IPS-NIHi11 (cell line): ENCODE measurements around the gene ALDH3B1.

ENCODE experiments used
- DNase-seq: peaks from one replicate; pipeline ENCODE4 v3.0.0; 2012; ENCODE audit warnings: mixed read lengths, low spot score

ALDH3B1 gene

DNA sequence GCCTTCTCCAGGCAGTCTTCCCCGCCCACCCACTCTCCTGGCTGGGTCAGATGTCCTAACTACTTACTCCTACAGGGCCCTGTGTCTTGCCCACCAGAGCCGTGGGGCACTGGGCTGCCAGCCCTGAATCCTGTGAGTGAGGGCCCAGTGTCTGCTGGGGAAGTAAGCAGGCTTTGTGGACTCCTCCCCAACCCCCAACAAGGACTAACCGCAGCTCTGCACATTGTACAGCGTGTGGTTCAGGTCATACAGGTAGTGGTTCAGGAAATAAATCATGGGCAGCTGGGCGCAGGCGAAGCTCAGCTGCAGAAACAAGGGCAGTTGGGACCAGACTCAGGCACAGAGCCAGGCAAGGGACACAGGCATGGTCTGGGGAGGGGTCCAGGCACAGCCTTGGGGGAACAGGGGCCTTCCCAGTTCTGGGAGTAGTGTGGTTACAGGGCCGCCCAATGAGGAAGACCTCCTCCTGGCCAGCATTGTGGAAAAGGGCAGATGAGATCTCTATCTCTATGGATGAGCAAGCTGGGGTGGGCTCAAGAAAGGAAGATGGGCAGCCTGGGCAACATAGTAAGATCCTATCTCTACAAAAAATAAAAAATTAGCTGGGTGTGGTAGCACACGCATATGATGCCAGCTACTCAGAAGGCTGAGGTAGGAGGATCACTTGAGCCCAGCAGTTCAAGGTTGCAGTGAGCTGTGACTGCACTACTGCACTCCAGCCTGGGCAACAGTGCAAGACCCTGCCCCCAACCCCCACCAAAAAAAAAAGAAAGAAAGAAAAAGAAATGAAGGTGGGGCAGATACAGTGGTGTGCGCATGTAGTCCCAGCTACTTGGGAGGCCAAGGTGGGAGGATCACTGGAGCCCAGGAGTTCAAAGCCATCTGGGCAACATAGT, 11.7 kb upstream of the ALDH3B1 start:
- DNase-seq: no peak

DNA sequence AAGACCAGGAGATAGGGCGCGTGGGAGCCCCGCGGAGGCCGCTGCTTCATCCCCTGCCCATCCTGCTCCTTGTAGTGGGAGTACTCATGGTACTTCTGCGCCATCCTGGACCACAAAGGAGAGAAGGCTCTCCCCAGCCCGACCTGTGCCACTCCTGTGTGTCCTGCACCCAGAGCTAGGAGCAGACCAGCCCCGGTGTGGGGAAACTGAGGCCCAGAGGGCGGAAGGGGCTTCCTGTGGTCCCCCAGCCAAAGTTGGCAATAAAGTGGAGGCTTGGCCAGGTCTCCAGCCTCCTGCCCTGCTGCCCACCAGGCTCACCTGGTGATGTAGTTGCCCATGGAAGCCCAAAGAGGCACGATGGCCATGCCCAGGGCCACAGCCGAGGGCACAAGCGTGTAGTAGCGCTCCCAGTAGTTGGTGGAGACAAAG, 10.9 kb upstream of the ALDH3B1 start:
- no peak for DNase-seq

DNA sequence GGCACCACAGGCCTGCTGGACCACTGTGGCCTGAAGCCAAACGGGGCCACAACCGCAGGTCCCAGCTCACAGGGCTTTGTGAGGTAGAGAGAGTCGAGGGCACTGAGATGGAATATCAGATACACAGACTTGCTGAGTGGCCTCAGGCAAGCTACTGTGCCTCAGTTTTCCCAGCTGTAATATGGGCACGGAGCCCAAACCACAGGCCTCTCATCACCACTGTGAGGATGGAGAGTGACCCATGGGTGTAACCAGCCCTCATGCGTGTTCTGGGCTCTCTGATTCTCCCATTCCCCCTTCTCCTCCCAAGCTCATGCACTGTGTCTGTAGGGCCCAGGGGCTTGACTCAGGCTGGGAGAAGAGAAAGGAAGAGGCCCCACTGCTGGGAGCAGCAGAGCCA, 10.4 kb upstream of the ALDH3B1 start:
- no peak for DNase-seq

DNA sequence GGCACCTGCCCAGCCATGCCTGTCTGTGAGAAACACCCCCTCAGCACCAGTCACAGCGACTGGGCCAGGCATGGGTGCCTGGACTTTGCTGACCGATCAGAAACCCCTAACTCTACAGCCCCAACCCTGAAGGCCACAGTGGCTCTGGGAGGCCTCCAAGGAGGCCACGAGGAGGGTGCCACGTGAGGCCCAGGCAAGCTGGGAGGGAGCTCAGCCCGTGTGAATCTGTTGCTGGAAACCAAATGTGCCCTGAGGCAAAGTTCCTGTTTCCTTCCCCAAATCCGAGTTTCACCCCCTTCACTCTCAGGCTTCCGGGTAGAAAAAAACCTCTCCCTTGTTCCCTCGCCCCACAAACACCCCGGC, 7.6 kb upstream of the ALDH3B1 start:
- DNase-seq: peak; percentile 1

DNA sequence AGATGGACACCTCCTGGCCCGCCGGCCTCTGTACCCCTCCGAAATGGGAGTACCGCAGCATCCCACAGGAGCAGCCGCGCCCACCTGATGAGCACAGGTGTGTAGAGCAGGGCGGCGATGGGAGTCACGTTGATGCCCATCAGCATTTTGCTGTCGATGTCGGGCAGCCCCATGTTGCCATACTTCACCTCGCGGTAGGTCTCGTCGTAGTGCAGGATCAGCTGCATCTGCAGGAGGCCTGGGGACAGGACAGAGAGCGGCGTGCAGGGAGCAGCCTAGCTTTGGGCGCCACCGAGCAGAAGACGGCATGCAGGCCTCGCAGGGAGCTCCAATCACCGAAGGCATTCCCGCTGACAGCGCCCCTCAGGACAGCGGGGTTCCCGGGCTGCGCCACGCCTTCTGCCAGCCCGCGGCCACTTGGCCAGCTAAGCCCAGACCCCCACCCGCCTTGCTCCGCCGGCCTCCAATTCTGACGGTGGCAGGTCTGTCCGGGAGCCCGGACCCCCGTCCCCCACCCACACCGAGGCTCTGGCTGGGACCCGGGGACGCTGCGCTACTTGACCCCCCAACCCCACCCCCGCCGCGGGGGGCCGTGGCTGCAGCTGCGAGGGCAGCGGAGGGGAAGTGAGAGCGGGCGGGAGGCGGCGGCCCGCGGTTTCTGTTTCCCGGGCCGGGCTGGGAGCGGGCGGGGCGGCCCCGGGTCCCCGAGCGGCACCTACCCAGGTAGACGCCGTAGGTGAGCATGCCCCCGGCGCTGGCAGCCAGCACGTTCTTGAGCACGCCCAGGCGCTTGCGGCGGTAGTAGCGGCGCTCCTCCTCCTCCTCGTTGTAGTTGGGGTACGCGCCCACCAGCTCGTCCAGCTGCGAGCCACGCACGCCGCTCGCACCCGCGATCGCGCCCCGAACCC, 6.9 kb upstream of the ALDH3B1 start:
- peak; percentile 68 for DNase-seq

DNA sequence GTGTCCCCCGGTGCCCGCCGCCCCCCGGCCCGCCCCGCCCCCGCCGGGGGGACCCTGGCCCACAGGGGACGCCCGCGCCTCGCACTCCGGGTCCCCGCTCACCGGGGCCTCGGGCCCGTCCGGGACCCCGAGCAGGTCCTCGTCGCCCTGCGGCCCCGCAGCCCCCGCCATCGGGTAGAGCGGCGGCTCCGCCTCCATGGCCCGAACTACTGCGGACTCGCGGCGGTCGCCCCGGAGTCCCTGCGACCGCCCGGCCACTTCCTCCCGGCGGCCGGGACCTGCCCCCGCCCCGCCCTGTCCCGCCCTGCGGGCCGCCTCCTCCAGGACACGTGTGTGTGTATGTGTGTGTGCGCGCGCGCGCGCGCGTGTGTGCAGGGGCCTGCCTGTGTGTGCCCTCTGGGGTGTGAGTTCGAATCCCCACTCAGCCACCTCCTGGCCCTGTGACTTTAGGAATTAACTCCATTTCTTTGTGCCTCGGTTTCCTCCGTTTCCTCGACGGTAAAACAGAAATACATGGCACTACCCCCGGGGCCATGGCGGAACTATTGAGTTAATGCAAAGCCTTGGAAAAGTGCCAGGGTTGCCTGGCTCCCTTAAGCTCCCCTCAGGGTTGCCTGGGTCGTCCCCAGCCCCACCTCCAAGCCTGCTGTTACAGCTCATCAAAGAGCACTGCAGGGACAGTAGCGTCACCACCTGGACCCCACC, 6.1 kb upstream of the ALDH3B1 start, which contains the start of gene UNC93B1:
Gene UNC93B1, minus strand, starts transcription at position 252 of the 705 bp plus-strand sequence. Its CDS starts 54 bp downstream, at position 198.
- DNase-seq: peak; percentile 86

DNA sequence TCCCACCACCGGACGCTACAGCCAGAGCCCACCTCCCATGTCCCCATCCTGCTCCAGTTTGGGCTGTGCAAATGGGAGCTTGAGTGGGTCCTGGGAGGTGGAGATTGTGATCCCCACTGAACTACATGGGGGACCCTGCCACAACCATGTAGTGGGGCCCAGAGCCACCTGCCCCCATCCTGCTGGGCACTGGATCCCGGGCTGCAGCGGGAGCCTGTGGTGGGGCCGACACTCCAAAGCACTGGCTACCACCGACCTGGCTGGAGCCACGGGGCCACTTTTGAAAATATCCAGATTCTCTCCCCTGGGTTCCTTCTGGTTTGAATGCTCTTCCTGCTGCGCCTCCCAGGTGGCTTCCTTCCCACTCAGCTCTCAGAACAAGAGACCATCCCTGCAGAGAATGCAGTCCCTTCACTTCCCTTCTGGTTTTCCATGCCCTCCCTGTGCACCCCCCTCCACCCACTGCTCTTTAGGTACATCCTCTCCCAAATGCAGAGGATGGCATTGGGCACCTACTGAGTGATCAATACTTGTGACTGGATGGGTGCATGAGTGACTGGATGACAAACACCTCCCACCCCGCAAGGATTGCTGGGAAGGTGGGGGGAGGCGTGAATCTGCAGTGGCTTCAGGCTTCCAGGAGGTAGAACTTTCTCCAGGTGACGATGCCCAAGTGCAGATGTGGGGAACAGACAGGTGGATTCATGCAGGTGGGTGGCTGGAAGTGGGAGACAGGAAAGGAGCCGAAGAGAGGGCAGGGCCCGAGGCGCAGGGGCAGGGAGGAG, 5.4 kb upstream of the ALDH3B1 start:
- peak; percentile 2 for DNase-seq

DNA sequence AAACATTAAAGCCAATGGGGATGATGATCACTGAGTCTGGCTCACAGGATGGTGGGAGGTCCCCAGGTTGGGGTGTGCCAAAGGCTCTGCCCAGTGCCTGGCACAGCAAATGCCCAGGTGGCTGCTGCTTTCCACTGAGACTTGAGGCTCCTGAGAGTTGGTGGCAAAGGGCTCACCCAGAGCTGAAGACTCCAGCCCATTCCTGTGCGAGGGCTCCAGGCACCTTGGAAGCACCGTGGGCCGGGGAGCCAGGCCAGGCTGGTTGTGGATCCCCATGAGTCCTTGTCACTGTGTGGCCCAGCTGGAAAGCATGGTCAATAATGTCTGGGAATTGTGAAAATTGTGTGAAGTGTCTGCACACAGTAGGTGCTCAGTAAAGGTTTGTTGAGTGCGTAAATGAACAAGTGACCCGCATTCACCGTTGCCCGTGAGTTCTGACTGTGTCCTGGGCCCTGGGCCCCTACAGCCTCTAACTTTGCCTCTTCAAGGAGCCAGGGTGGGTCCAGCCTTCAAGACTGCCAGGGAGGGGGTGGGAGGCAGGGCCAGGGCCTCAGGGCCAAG, 3.4 kb upstream of the ALDH3B1 start:
- DNase-seq: no peak

DNA sequence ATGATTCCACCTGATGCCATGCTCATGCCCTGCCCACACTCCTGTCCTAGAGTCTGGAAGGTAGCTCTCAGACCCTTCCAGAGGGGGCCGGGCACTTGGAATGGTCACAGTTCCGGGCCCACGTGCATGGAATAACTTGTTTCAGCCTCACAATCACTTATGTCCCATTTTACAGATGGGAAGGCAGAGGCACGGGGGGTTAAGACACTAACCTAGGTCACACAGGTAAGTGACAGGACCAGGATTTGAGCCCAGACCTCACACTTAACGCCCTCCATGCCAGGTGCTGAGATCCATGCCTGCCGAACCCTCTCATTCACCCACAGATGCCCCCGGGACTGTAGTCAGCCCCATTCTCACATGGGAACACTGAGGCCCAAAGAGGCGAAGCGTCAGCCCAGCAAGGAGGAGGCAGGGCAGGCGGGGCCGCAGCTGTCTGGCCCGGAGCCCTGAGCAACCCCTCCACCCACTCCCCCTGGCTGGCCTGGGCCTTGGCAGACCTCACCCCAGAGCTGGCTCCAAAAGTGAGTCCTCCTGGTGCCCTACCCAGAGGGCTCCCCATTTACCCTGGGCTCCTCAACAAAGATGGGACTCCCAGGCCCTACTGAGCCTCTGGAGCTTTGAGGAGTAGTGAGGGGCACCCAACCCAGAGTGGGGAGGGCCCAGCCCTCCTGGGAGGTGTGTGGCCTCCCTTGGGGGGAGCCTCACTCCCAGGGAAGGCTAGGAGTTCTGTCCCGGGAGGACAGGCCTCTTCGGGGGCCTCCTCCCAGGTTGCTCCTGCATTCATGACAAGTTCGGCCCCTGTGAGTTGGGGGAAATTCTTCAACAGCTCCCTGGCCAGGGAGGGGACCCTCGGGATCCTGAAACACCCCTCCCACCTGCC, 2.4 kb upstream of the ALDH3B1 start:
- no peak for DNase-seq

DNA sequence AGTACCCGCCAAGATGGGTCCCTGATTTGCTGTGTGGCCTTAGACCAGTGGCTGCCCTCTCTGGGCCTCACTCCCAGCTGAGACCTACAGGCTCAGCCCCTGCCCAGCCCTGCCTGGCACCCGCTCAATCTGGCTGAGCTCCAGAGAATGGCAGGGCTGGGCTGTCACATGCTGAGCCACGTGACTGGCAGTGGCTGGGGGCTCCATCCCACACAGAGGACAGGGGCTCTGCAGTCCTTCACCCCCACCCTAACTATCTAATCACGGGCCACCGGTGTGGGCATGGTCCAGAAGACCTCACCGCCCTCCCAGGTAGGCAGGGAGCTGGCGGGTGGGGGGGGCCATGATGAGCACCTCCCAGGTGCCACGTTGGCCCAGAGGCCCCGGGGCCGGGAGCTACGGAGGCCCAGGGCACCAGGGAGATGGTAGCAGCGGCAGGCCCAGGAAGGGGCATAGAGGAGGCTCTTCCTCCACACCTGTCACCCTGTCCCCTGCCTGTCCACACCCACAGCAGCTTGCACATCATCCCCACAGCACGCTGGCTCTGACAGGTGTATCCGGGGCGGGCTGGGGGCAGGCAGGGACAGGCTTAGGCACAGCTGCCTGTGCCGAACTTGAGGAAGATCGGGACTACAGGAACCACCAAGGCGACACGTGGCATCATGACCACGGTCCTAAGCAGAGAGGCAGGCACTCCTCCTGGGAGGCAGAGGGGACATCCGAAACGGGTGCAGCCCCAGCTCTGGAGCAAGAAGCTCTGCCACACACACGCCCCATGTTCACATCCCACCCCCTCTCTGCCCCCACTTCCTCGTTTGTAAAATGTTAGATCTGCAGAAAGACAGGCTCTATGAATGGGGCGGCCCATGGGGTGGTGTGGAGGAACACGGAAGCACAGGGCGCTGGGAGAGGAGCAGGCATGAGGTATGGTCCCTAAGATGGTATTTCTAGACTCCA, 1.5 kb upstream of the ALDH3B1 start:
- no peak for DNase-seq

DNA sequence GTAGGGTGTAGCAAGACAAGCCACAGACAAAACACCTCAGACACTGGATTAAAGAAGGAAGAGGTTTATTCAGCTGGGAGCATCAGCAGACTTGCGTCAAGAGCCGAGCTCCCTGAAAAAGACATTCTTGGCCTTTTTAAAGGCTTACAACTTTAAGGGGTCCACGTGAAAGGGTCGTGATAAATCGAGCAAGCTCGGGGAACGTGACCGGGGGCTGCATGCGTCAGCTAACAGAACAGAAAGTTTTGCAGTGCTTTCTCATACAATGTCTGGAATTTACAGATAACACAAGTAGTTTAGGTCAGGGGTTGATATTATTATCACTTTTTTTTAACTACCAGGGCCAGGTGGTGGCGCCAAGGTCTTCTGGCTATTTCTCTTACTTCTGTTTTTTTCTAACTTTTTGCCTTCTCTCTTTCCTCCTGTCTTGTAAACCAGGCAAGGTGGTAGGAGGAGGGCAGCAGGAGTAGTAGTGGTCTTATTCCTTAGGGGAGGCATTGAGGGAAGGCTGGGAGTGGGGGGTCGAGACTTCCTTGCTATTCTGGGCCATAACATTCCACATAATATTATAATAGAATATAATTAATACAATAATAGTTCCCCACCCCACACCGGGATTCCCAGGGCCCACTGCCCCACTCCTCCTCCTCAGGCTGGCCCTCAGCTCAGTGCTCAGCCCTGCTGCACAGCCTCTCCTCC, 587 bp upstream of the ALDH3B1 start:
- no peak for DNase-seq

DNA sequence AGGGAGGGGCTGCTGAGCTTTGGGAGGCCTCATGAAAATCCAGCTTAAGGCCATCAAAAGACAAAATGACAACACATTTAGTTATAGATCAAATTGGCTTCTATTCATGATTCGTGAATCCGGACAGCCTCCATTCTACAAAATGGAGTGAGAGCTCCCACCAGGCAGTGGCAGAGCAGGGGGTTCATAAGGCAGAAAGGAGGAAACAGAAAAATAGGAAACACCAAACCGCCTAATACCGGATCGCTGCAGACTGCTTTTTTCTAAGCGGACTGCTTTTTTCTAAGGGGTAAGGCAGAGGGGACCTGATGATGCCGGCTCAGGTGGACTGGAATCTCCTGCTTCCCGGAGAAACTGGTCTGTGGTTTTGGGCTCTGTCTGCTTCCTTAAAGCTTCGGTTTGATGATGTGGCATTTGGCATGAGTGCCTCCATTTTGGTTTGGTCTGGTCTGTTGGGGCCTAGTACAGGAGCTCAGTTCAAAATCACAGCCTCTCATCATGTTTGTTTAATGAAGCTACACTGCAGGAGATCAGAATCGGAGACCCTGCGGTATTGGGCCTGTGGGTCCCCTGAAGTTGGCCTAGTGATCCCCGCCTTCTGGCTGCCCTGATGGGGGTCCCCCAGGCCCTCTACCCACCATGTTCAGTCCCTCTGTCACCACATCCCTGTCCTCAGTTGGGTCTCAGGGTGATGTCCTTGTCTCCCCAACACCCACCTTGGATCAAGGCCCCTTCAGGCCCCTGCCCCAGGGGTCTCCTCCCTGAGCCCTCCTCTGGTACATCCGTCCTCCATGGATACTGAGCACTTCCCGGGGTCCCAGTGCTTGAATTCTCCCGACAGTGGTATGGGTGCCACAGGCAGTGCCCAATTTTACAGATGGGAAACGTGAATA, 1.2 kb downstream of the ALDH3B1 start:
- DNase-seq: no peak

DNA sequence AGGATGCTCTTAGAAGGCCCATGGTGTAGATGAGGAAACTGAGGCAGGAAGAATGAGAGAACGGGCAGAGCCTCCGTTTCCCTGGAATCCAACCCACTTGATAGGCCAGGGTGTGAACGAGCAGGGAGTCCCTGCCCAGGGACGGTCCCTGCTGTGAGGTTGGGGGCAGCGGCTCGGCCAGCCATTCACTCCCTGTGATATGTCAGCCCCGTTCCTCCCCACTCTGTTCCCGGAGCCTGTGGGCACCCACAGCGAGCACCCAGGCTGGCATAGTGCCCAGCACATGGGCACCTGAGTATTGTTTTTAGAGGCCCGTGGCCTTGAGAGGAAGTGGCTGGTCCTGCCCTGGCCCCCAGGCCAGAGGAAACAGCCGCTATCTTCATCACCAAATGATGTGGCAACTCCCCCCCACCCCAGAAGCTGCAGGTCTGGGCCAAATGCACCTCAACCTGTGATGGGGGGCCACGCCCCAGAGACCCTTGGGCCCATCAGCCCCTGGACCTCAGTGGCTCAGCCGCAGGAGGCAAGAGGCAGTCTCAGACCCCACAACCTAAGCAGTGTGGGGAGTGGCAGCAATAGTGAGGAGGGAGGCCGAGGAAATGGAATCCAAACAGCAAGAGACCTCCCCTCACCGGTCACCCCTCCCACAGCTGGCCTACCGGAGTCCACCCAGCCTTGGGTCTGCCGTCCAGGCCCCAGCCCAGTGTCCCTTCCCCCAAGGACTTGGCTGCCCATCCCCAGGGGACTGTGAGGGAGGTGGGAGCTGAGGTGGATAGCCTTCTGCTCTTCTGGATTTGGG, 2.1 kb downstream of the ALDH3B1 start:
- no peak for DNase-seq

DNA sequence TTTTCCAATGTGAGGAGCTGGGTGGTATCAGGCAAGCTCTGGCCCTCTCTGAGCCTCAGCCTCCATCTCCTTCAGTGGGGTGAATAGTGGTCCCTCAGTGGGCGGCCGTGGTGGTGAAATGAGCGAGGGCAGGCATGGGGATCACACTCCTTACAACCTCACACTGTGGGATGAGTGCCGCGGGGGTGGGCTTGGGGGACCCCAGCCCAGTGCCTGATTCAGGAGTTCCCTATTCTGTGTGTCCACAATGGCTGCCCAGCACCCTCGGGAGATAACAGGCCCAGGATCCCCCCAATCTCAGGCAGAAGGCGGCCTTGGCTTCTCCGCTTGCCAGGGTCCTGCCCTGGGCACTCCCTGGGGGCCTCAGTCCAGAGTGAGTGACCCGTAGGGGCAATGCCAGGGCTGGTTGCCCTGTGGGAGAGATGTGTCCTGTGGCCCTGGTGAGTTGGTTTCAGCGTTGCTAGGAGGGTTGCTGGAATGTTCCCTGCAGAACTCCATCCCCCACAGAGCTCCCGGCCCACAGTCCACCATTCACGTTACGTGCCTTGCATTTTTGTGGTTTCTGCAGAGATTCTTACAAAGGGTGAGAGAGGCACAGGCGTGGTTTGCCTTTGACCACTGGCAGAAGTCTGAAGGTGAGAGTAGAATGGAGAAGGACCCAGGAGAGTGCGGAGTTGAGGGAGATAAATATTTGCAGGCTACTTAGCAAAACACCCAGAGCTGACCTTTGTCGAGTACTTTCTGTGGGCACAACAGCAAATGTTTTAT, 2.9 kb downstream of the ALDH3B1 start:
- DNase-seq: peak; percentile 43

DNA sequence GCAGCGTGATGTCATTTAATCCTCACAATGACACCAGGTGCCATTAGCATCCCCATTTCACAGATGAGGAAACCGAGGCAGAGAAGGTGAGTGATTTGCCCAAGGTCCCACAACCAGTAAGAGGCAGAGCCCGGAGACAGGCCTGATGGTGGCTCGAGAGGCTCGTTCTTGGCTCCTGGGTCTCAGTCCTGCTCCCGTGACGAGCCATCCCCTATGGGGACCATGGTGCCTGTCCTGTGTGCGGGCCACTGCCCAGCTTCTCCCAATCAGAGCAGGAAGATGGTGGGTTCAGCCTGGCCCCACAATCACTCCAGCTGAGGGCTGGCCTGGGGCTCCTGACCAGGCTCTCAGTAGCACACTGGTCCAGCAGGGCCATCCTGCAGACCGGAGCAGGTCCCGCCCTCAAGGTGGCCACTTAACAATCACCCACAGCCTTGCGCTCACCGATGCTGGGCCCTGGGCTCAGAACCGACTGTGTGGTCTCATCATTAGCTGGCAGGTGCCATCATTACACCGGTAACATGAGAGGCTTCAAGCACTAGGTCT, 3.6 kb downstream of the ALDH3B1 start:
- no peak for DNase-seq
